GM13977 (cell line): ENCODE measurements around the gene CPVL.
"Not testable (repeated sequence)": the region's sequence is repeated elsewhere in the genome, so short reads cannot be mapped to it uniquely, and the experiment has no call there.

ENCODE experiments used
- DNase-seq: peaks from one replicate; pipeline ENCODE4 v3.0.0; 2012; ENCODE audit warnings: low spot score
- CTCF ChIP-seq: IDR thresholded peaks from 2 replicates; pipeline ENCODE4 v1.5.1; 2012; ENCODE audit warnings: mild to moderate bottlenecking, control low read depth; ENCODE audit not compliant: insufficient read depth; ENCODE audit errors: extremely low read depth, missing control alignments
- in situ Hi-C: fragments of 300-500 bp; cut with MboI; formaldehyde crosslinking; loops from one replicate; pipeline ENCODE4 v1.12.0; 2022; ENCODE audit warnings: low sequenced_read_pairs, low pct_unique_long_range_greater_than_20kb, mixed read lengths, inconsistent platforms; ENCODE audit not compliant: unreplicated experiment

The CPVL gene

GRCh38 chr7:29100924-29101323 is 45.4 kb downstream of the CPVL start:
- TF ChIP-seq CTCF, result no peak
- in situ Hi-C loops, result loop anchor here (10.0 kb wide), 1 partner anchor 176 kb away; no protein-coding TSS in a partner anchor
- no peak for DNase-seq

- TF ChIP-seq CTCF, result no peak
- no peak for DNase-seq
- in situ Hi-C loops, result loop anchor here (10.0 kb wide), 1 partner anchor 175 kb away; no protein-coding TSS in a partner anchor
Observed at GRCh38 chr7:29099896-29100847, 46.2 kb downstream of the CPVL start.

- no peak for TF ChIP-seq CTCF
- DNase-seq, result no peak
- in situ Hi-C loops, result no loop called here
Observed at GRCh38 chr7:29096446-29096730, 49.9 kb downstream of the CPVL start.

GRCh38 chr7:29095631-29096445 is 50.5 kb downstream of the CPVL start:
- DNase-seq, result no peak
- in situ Hi-C loops, result no loop called here
- TF ChIP-seq CTCF, result no peak

- DNase-seq, in situ Hi-C loops: not testable (repeated sequence)
Observed at GRCh38 chr7:29093091-29093490, 53.2 kb downstream of the CPVL start.

- peak; percentile 70 for DNase-seq
- in situ Hi-C loops, result no loop called here
- no peak for TF ChIP-seq CTCF
Observed at GRCh38 chr7:29091715-29092114, 54.6 kb downstream of the CPVL start.
